OCI-LY7 (cell line): Measurements from ENCODE around the gene GPR139. TPM values are rescaled to one million over a fixed set of nuclear protein-coding genes. Genes with fewer than 3 reads are reported as not detected.

Experiments
- Bru-seq: library from RNA; stranded (reverse); fragments of 400-500 nt; gene quantifications from one replicate; lab custom pipeline; 2021; lab: Mats Ljungman, UMichigan
- BruChase-seq, 2 experiments: library from RNA; stranded (reverse); fragments of 400-500 nt; gene quantifications; one replicate each; lab custom pipeline; 2021; lab: Mats Ljungman, UMichigan
- BruUV-seq: library from RNA; stranded (reverse); fragments of 400-500 nt; replicated peaks from 2 replicates; lab custom pipeline; 2021; lab: Mats Ljungman, UMichigan
- CTCF ChIA-PET: fragments of 300-600 bp; sonication (Branson Sonifier 250); formaldehyde crosslinking; loops from one replicate; lab custom pipeline; 2022; ENCODE audit warnings: antibody characterized with exemption; ENCODE audit not compliant: unreplicated experiment; lab: Charles Lee
- POLR2A ChIA-PET: fragments of 300-600 bp; sonication (Branson Sonifier 250); formaldehyde crosslinking; loops from one replicate; lab custom pipeline; 2022; ENCODE audit warnings: antibody characterized with exemption; lab: Charles Lee
- DNase-seq: peaks from one replicate; pipeline ENCODE4 v3.0.0-alpha.2; 2015; ENCODE audit warnings: low spot score
- H2AFZ ChIP-seq: fragments of 200-600 bp; sonication (generic), shearing (Covaris generic); 2 replicates; pipeline ENCODE4 v1.6.1; 2014; ENCODE audit warnings: mild to moderate bottlenecking, antibody characterized with exemption, low read length, moderate library complexity
- H3K27ac ChIP-seq: fragments of 200-600 bp; sonication (generic); 2 replicates; pipeline ENCODE4 v1.5.1; 2014; ENCODE audit warnings: mixed run types, low read depth, mild to moderate bottlenecking, moderate library complexity, low read length, inconsistent platforms; ENCODE audit not compliant: poor library complexity, severe bottlenecking
- H3K36me3 ChIP-seq: fragments of 200-600 bp; sonication (generic); 2 replicates; pipeline ENCODE4 v1.6.1; 2014; ENCODE audit warnings: mild to moderate bottlenecking, antibody characterized with exemption, low read length, moderate library complexity, mixed read lengths; ENCODE audit not compliant: insufficient read depth
- H3K4me1 ChIP-seq: fragments of 200-600 bp; sonication (generic); 2 replicates; pipeline ENCODE4 v1.5.1; 2014; ENCODE audit warnings: mild to moderate bottlenecking, low read length; ENCODE audit not compliant: insufficient read depth, poor library complexity, severe bottlenecking
- H3K4me2 ChIP-seq: fragments of 200-600 bp; sonication (generic); 2 replicates; pipeline ENCODE4 v1.6.1; 2014; ENCODE audit warnings: mild to moderate bottlenecking, low read length
- H3K4me3 ChIP-seq: fragments of 200-600 bp; sonication (generic); 2 replicates; pipeline ENCODE4 v1.5.1; 2014; ENCODE audit warnings: mild to moderate bottlenecking, low read depth, low read length; ENCODE audit not compliant: poor library complexity, severe bottlenecking
- H3K79me2 ChIP-seq: fragments of 200-600 bp; sonication (generic); 2 replicates; pipeline ENCODE4 v1.6.1; 2016; ENCODE audit warnings: low read depth, mild to moderate bottlenecking, low read length, moderate library complexity, mixed read lengths; ENCODE audit not compliant: insufficient read depth
- H3K9me2 ChIP-seq: fragments of 200-600 bp; sonication (generic); 2 replicates; pipeline ENCODE4 v1.6.1; 2016; ENCODE audit warnings: mild to moderate bottlenecking, low read length, mixed read lengths; ENCODE audit not compliant: insufficient read depth
- H3K9me3 ChIP-seq: fragments of 200-600 bp; sonication (generic); 2 replicates; pipeline ENCODE4 v1.6.1; 2014; ENCODE audit warnings: mild to moderate bottlenecking, mixed run types, low read length, mixed read lengths
- H4K20me1 ChIP-seq: fragments of 200-600 bp; sonication (generic); 2 replicates; pipeline ENCODE4 v1.6.1; 2014; ENCODE audit warnings: mild to moderate bottlenecking, antibody characterized with exemption, low read length, moderate library complexity, mixed read lengths; ENCODE audit not compliant: insufficient read depth
- CTCF ChIP-seq: fragments of 200-600 bp; sonication (generic); conservative IDR thresholded peaks from 2 replicates; pipeline ENCODE4 v1.5.1; 2014; ENCODE audit warnings: mild to moderate bottlenecking, antibody characterized with exemption, low read length, moderate library complexity, mixed read lengths
- EZH2phosphoT487 ChIP-seq: fragments of 200-600 bp; sonication (generic); IDR thresholded peaks from 2 replicates; pipeline ENCODE4 v1.6.1; 2018; ENCODE audit warnings: low read depth, borderline replicate concordance, mild to moderate bottlenecking, mixed run types, antibody characterized with exemption, low read length, moderate library complexity, mixed read lengths
- intact Hi-C: fragments of 100-400 bp; cut with micrococcal nuclease; formaldehyde crosslinking; loops from one replicate; pipeline ENCODE4 v1.10.0; 2022; ENCODE audit not compliant: unreplicated experiment
- long read RNA-seq: library from polyadenylated mRNA; stranded (forward); transcript quantifications from one replicate; pipeline ENCODE4 v2.0.0, GENCODE V29; 2022
- total RNA-seq, 2 experiments: library from RNA; depleted of rRNA in 1 of 2; stranded (reverse); fragments of >200 nt in 1 of 2; shearing (Covaris generic) in 1 of 2; gene quantifications; 2 replicates each; pipeline ENCODE4 v1.2.3, GENCODE V29; 2014 to 2022

GPR139 gene
- total RNA-seq (2014; rRNA removed; shearing (Covaris generic)) (not detected in 2 replicates), total RNA-seq (2022) (not detected in 2 replicates), Bru-seq, nascent RNA (not detected), BruChase-seq, experiment 1, labeled RNA remaining after a 6-hour chase (not detected), BruChase-seq, experiment 2, labeled RNA remaining after a 2-hour chase (not detected)
- long read RNA-seq = 0 reads

- POLR2A ChIA-PET = interaction anchor here (0.6 kb wide), 1 partner anchor 327 kb away, joined by 3 read pairs; no protein-coding TSS in a partner anchor
- no peak within 1 kb of the TSS for H2AFZ ChIP-seq
- TF ChIP-seq CTCF = no peak
- no peak for TF ChIP-seq EZH2phosphoT487
- H3K4me1 ChIP-seq = no peaks in the 10 kb centered on the region
- BruUV-seq = no TSS peak
- no peak within 1 kb of the TSS for H3K4me3 ChIP-seq
- no peak within 1 kb of the TSS for H3K27ac ChIP-seq
- no peaks in the 10 kb centered on the region for H3K9me3 ChIP-seq
- H3K36me3 ChIP-seq = no peaks in the 10 kb centered on the region
- no peaks in the 10 kb centered on the region for H3K79me2 ChIP-seq
- H3K9me2 ChIP-seq = no peaks in the 10 kb centered on the region
- no peak for DNase-seq
- H3K4me2 ChIP-seq = no peak within 1 kb of the TSS
- intact Hi-C loops = no loop called here
- CTCF ChIA-PET = no interaction called here
- no peaks in the 10 kb centered on the region for H4K20me1 ChIP-seq
Measured at GRCh38 chr16:20073203-20074098, at the start of gene GPR139. Gene GPR139 (minus strand): TSS chr16:20073890. CDS start chr16:20073616, 274 bp downstream.

GRCh38 chr16:20122011-20122410 lies 48.3 kb upstream of the GPR139 start:
- Histone ChIP-seq H3K9me3 (no peaks in the 10 kb centered on the region), H4K20me1 (no peaks in the 10 kb centered on the region), H3K4me1 (no peaks in the 10 kb centered on the region), H3K4me3 (no peak overlapping the region), H3K27ac (no peak overlapping the region), H2AFZ (no peak overlapping the region), H3K4me2 (no peak overlapping the region), H3K36me3 (no peaks in the 10 kb centered on the region), H3K79me2 (no peaks in the 10 kb centered on the region), H3K9me2 (no peaks in the 10 kb centered on the region)
- intact Hi-C loops = no loop called here
- no peak for TF ChIP-seq CTCF
- no peak for TF ChIP-seq EZH2phosphoT487
- ChIA-PET POLR2A (no interaction called here), CTCF (no interaction called here)
- BruUV-seq = no TSS peak
- DNase-seq = no peak
